Tibial nerve (tissue), 4 donors: Measurements from ENCODE around the gene KREMEN1. TPM values are rescaled to one million over a fixed set of nuclear protein-coding genes. Genes with fewer than 3 reads are reported as not detected.

Experiments
- DNase-seq, 2 donors: peaks; one replicate each; pipeline ENCODE4 v3.0.0-alpha.2; 2019; ENCODE audit warnings: low spot score in 2 of 2
- H3K27ac ChIP-seq, 4 donors: fragments of 200-600 bp; sonication (generic) in 3 of 4; one replicate each; pipeline ENCODE4 v1.5.1; 2017 to 2019; ENCODE audit warnings: mild to moderate bottlenecking in 1 of 4
- H3K27me3 ChIP-seq, 2 donors: fragments of 200-600 bp; sonication (generic) in 1 of 2; one replicate each; pipeline versions ENCODE4 v1.5.1 to v1.6.0; 2017 to 2019
- H3K36me3 ChIP-seq, 3 donors: fragments of 200-600 bp; sonication (generic); one replicate each; pipeline ENCODE4 v1.5.1; 2018 to 2019
- H3K4me1 ChIP-seq, 4 donors: fragments of 200-600 bp; sonication (generic) in 3 of 4; one replicate each; pipeline ENCODE4 v1.5.1; 2017 to 2019
- H3K4me3 ChIP-seq, 4 donors: fragments of 200-600 bp; sonication (generic) in 3 of 4; one replicate each; pipeline ENCODE4 v1.5.1; 2017 to 2019; ENCODE audit warnings: mild to moderate bottlenecking in 1 of 4, moderate library complexity in 1 of 4
- H3K9me3 ChIP-seq, 4 donors: fragments of 200-600 bp; sonication (generic) in 3 of 4; one replicate each; pipeline ENCODE4 v1.5.1; 2017 to 2019
- CTCF ChIP-seq, 5 experiments: fragments of 200-600 bp in 3 of 5; fragments of 450-650 bp in 2 of 5; sonication (generic) in 3 of 5; IDR thresholded peaks; one replicate each; pipeline ENCODE4 v1.5.1; 2016 to 2019; ENCODE audit warnings: antibody characterized with exemption in 5 of 5, mild to moderate bottlenecking in 3 of 5, moderate library complexity in 2 of 5
- EP300 ChIP-seq, 2 donors: sonication (generic); formaldehyde crosslinking; IDR thresholded peaks; one replicate each; pipeline ENCODE4 v1.6.1; 2017; ENCODE audit warnings: antibody characterized with exemption in 2 of 2, mild to moderate bottlenecking in 1 of 2
- POLR2A ChIP-seq, 2 donors: fragments of 450-650 bp; IDR thresholded peaks; one replicate each; pipeline ENCODE4 v1.6.1; 2017; ENCODE audit warnings: antibody characterized with exemption in 2 of 2, mild to moderate bottlenecking in 2 of 2, moderate library complexity in 2 of 2
- WGBS, 2 donors: methylation state at CpG; one replicate each; pipeline ENCODE4 v1.1.5; 2018; 5-methylcytosine and 5-hydroxymethylcytosine counted together
- total RNA-seq, 4 donors: library from RNA; depleted of rRNA; stranded (reverse); fragments of >200 nt; gene quantifications; one replicate each; pipeline ENCODE4 v1.1.0, GENCODE V29; 2016

Gene KREMEN1
- total RNA-seq, 4 donors from 2014 or later: 5.4 to 15.1 (median 12.9) TPM

GRCh38 chr22:29147331-29147899, 74.6 kb downstream of the KREMEN1 start:
- H3K36me3 ChIP-seq: peaks cover 0 to 30% (median 0%) of the 10 kb centered on the region in 3 donors
- no peaks in the 10 kb centered on the region for H3K9me3 ChIP-seq
- 55 to 60% methylated on average over 9 of the region's 9 CpGs for WGBS, 2 donors
- DNase-seq: no peak
- H3K27ac ChIP-seq: no peak overlapping the region
- H3K4me3 ChIP-seq: no peak overlapping the region
- no peaks in the 10 kb centered on the region for H3K27me3 ChIP-seq
- TF ChIP-seq EP300 (IDR thresholded peaks at IDR 0.05): no peak
- TF ChIP-seq CTCF (IDR thresholded peaks at IDR 0.05): no peak
- TF ChIP-seq POLR2A (IDR thresholded peaks at IDR 0.05): no peak
- peaks cover 0 to 51% (median 9%) of the 10 kb centered on the region in 4 donors for H3K4me1 ChIP-seq

GRCh38 chr22:29148036-29148435, 75.2 kb downstream of the KREMEN1 start:
- TF ChIP-seq POLR2A (IDR thresholded peaks at IDR 0.05): no peak

GRCh38 chr22:29148826-29149225, 76.0 kb downstream of the KREMEN1 start:
- H3K27ac ChIP-seq: no peak overlapping the region
- TF ChIP-seq POLR2A (IDR thresholded peaks at IDR 0.05) (no peak), EP300 (IDR thresholded peaks at IDR 0.05) (no peak), CTCF (IDR thresholded peaks at IDR 0.05) (no peak)
- no peaks in the 10 kb centered on the region for H3K9me3 ChIP-seq
- H3K4me3 ChIP-seq: no peak overlapping the region
- H3K4me1 ChIP-seq: peaks cover 0 to 63% (median 9%) of the 10 kb centered on the region in 4 donors
- 93 to 97% methylated on average over 10 of the region's 10 CpGs for whole genome bisulfite sequencing, 2 donors
- H3K27me3 ChIP-seq: no peaks in the 10 kb centered on the region
- no peak for DNase-seq
- H3K36me3 ChIP-seq: peaks cover 0 to 16% (median 0%) of the 10 kb centered on the region in 3 donors

More at GRCh38 chr22:29148036-29148435, 75.2 kb downstream of the KREMEN1 start:
- peaks cover 0 to 57% (median 9%) of the 10 kb centered on the region in 4 donors for H3K4me1 ChIP-seq
- no peak overlapping the region for H3K4me3 ChIP-seq
- H3K36me3 ChIP-seq: peaks cover 0 to 24% (median 0%) of the 10 kb centered on the region in 3 donors
- no peak for DNase-seq
- no peaks in the 10 kb centered on the region for H3K9me3 ChIP-seq
- H3K27me3 ChIP-seq: no peaks in the 10 kb centered on the region
- WGBS, 2 donors: 92 to 94% methylated on average over 6 of the region's 6 CpGs
- no peak overlapping the region for H3K27ac ChIP-seq

GRCh38 chr22:29149841-29150555, 77.2 kb downstream of the KREMEN1 start:
- peaks cover 0 to 73% (median 13%) of the 10 kb centered on the region in 4 donors for H3K4me1 ChIP-seq

GRCh38 chr22:29150701-29151100, 77.9 kb downstream of the KREMEN1 start:
- no peak for DNase-seq
- H3K36me3 ChIP-seq: no peaks in the 10 kb centered on the region
- TF ChIP-seq CTCF (IDR thresholded peaks at IDR 0.05) (no peak), EP300 (IDR thresholded peaks at IDR 0.05) (no peak), POLR2A (IDR thresholded peaks at IDR 0.05) (no peak)
- H3K4me1 ChIP-seq: peaks cover 0 to 71% (median 13%) of the 10 kb centered on the region in 4 donors
- H3K4me3 ChIP-seq: no peak overlapping the region
- H3K9me3 ChIP-seq: no peaks in the 10 kb centered on the region
- H3K27me3 ChIP-seq: no peaks in the 10 kb centered on the region
- peak overlapping the region in 1 of 4 donors; percentile 57 for H3K27ac ChIP-seq
- 78 to 91% methylated on average over 9 of the region's 9 CpGs for WGBS, 2 donors

More at GRCh38 chr22:29149841-29150555, 77.2 kb downstream of the KREMEN1 start:
- DNase-seq: peak; percentile 26 to 43
- no peak for TF ChIP-seq POLR2A (IDR thresholded peaks at IDR 0.05)
- no peak for TF ChIP-seq EP300 (IDR thresholded peaks at IDR 0.05)
- no peak for TF ChIP-seq CTCF (IDR thresholded peaks at IDR 0.05)
- Histone ChIP-seq H3K9me3 (no peaks in the 10 kb centered on the region), H3K4me3 (no peak overlapping the region), H3K27me3 (no peaks in the 10 kb centered on the region), H3K36me3 (peaks cover 0 to 5% (median 0%) of the 10 kb centered on the region in 3 donors), H3K27ac (peak overlapping the region in 2 of 4 donors; percentile 37 to 57)
- WGBS, 2 donors: 44 to 46% methylated on average over 15 to 16 of the region's 16 CpGs
